HG02763 (cell line): Measurements from ENCODE around the gene CELSR2.

Experiments used
- ATAC-seq: cut with Tn5 transposase; IDR thresholded peaks from one replicate; pipeline ENCODE4 v1.9.1; 2021; ENCODE audit warnings: mild to moderate bottlenecking, moderate library complexity; ENCODE audit not compliant: unreplicated experiment

CELSR2 gene

GRCh38 chr1:109229531-109230127 lies 19.7 kb upstream of the CELSR2 start:
- no peak for ATAC-seq

- ATAC-seq, result no peak
Observed at GRCh38 chr1:109231066-109231465, 18.3 kb upstream of the CELSR2 start.

GRCh38 chr1:109235137-109235536 lies 14.2 kb upstream of the CELSR2 start:
- no peak for ATAC-seq

- ATAC-seq, result no peak
Observed at GRCh38 chr1:109237512-109237911, 11.8 kb upstream of the CELSR2 start.

GRCh38 chr1:109238382-109238781 lies 11.0 kb upstream of the CELSR2 start:
- no peak for ATAC-seq

GRCh38 chr1:109239047-109239408 lies 10.3 kb upstream of the CELSR2 start:
- ATAC-seq, result no peak

- ATAC-seq, result no peak
Observed at GRCh38 chr1:109239409-109240068, 9.8 kb upstream of the CELSR2 start.

GRCh38 chr1:109240158-109241152 lies 8.9 kb upstream of the CELSR2 start:
- ATAC-seq, result no peak

- ATAC-seq, result no peak
Observed at GRCh38 chr1:109241344-109241743, 8.0 kb upstream of the CELSR2 start.

GRCh38 chr1:109241841-109242345 lies 7.4 kb upstream of the CELSR2 start:
- ATAC-seq, result no peak

- ATAC-seq, result no peak
Observed at GRCh38 chr1:109242387-109242786, 7.0 kb upstream of the CELSR2 start.

- ATAC-seq, result no peak
Observed at GRCh38 chr1:109243221-109243620, 6.1 kb upstream of the CELSR2 start.

GRCh38 chr1:109243860-109244552 lies 5.3 kb upstream of the CELSR2 start:
- no peak for ATAC-seq

GRCh38 chr1:109246141-109246551 lies 3.2 kb upstream of the CELSR2 start:
- no peak for ATAC-seq

- no peak for ATAC-seq
Observed at GRCh38 chr1:109247401-109248365, 1.7 kb upstream of the CELSR2 start.

- ATAC-seq, result no peak
Observed at GRCh38 chr1:109248444-109248796, 919 bp upstream of the CELSR2 start.

- peak; percentile 35 for ATAC-seq
Observed at GRCh38 chr1:109249654-109250401, 489 bp downstream of the CELSR2 start.

GRCh38 chr1:109250454-109251276 lies 1.3 kb downstream of the CELSR2 start:
- ATAC-seq, result no peak
